SU-DHL-6 (cell line): ENCODE measurements around the gene GEMIN8.

ENCODE experiments used
- H2AFZ ChIP-seq: fragments of 200-600 bp; sonication (generic); 2 replicates; pipeline ENCODE4 v1.6.1; 2014; ENCODE audit warnings: low read depth, mild to moderate bottlenecking, moderate library complexity, mixed read lengths, antibody characterized with exemption, low read length; ENCODE audit not compliant: severe bottlenecking
- H3F3A ChIP-seq: fragments of 200-600 bp; shearing (Covaris generic); 2 replicates; pipeline ENCODE4 v1.6.0; 2016; ENCODE audit warnings: antibody characterized with exemption, mild to moderate bottlenecking; ENCODE audit not compliant: insufficient read depth
- H3K27ac ChIP-seq: fragments of 200-600 bp; sonication (generic); 2 replicates; pipeline ENCODE4 v1.5.1; 2016; ENCODE audit warnings: low read depth, mild to moderate bottlenecking, low read length, moderate library complexity, mixed read lengths
- H3K27me3 ChIP-seq: fragments of 200-600 bp; sonication (generic), shearing (Covaris generic); 2 replicates; pipeline ENCODE4 v1.6.0; 2014; ENCODE audit warnings: mild to moderate bottlenecking, low read length
- H3K36me3 ChIP-seq: fragments of 200-600 bp; sonication (generic); 2 replicates; pipeline ENCODE4 v1.6.1; 2014; ENCODE audit warnings: mild to moderate bottlenecking, low read length, mixed read lengths
- H3K4me2 ChIP-seq: fragments of 300-600, 200-600 bp; shearing (Covaris generic), sonication (generic); 2 replicates; pipeline ENCODE4 v1.6.0; 2014; ENCODE audit warnings: low read length, low read depth, mild to moderate bottlenecking; ENCODE audit not compliant: poor library complexity, severe bottlenecking
- H3K4me3 ChIP-seq: fragments of 200-600 bp; sonication (generic); 2 replicates; pipeline ENCODE4 v1.5.1; 2014; ENCODE audit warnings: antibody characterized with exemption, low read length, mild to moderate bottlenecking, mixed read lengths; ENCODE audit not compliant: insufficient read depth, poor library complexity, severe bottlenecking
- H3K79me2 ChIP-seq: fragments of 200-600 bp; sonication (generic); 2 replicates; pipeline ENCODE4 v1.6.1; 2014; ENCODE audit warnings: mild to moderate bottlenecking, low read length, moderate library complexity; ENCODE audit not compliant: insufficient read depth
- H3K9ac ChIP-seq: fragments of 200-600 bp; sonication (generic); 2 replicates; pipeline ENCODE4 v1.7.0; 2014; ENCODE audit warnings: mild to moderate bottlenecking, low read length
- H3K9me2 ChIP-seq: fragments of 200-600 bp; sonication (generic); replicated peaks from 2 replicates; pipeline ENCODE4 v1.6.1; 2014; ENCODE audit warnings: low read length; ENCODE audit not compliant: insufficient read depth
- H3K9me3 ChIP-seq: fragments of 200-600 bp; sonication (generic); 2 replicates; pipeline ENCODE4 v1.6.1; 2014; ENCODE audit warnings: low read length, mixed read lengths; ENCODE audit not compliant: insufficient read depth
- H4K20me1 ChIP-seq: fragments of 200-600 bp; sonication (generic); 2 replicates; pipeline ENCODE4 v1.6.1; 2014; ENCODE audit warnings: low read depth, mild to moderate bottlenecking, antibody characterized with exemption, low read length, moderate library complexity, mixed read lengths
- CTCF ChIP-seq: fragments of 200-600 bp; sonication (generic); IDR thresholded peaks from one replicate; pipeline ENCODE4 v1.5.1; 2017; ENCODE audit warnings: antibody characterized with exemption, mild to moderate bottlenecking, low read length, moderate library complexity; ENCODE audit not compliant: insufficient read depth, poor library complexity, severe bottlenecking
- EZH2phosphoT487 ChIP-seq: fragments of 200-600 bp; sonication (generic), shearing (Covaris generic); conservative IDR thresholded peaks from 2 replicates; pipeline ENCODE4 v1.6.1; 2018; ENCODE audit warnings: mild to moderate bottlenecking, antibody characterized with exemption, low read length, moderate library complexity, mixed read lengths

The GEMIN8 gene

GRCh38 chrX:14032406-14032805 lies 2.7 kb upstream of the GEMIN8 start:
- Histone ChIP-seq H3K9me2 (no peaks in the 10 kb centered on the region), H4K20me1 (no peaks in the 10 kb centered on the region), H3K27me3 (no peaks in the 10 kb centered on the region), H3F3A (peaks cover 9% of the 10 kb centered on the region; the same call in 1 of the 2 replicates), H3K27ac (no peak overlapping the region), H2AFZ (peak overlapping the region; percentile 98), H3K9me3 (no peaks in the 10 kb centered on the region), H3K9ac (no peak overlapping the region), H3K4me2 (no peak overlapping the region), H3K4me3 (no peak overlapping the region), H3K36me3 (no peaks in the 10 kb centered on the region), H3K79me2 (peaks cover 22% of the 10 kb centered on the region)
- TF ChIP-seq CTCF (peak; percentile 24), EZH2phosphoT487 (no peak)

- no peak for TF ChIP-seq EZH2phosphoT487
- TF ChIP-seq CTCF = no peak
- no peaks in the 10 kb centered on the region for H3K9me2 ChIP-seq
Measured at GRCh38 chrX:14030174-14030530, 460 bp upstream of the GEMIN8 start.

DNA sequence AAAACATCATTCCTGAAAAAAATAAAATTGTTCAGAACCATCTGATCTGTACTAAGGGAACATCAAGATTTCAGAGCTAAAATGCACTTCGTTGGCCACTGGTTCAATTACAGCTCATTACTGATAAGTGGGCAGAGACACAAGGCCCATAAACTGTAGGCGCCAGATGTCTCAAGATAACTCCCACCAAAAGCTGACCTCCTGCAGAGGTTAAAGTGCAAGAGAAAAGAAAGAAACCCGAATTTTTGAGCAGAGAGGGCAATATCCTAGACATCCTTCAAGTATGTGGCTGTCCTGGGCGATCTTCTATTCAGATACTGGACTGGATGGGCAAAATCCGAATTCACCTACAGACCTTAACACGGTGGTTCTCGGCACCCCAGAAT lies 660 bp downstream of the GEMIN8 start:
- H3K27me3 ChIP-seq = no peaks in the 10 kb centered on the region
- H3K9ac ChIP-seq = peak overlapping the region; percentile 83
- no peaks in the 10 kb centered on the region for H4K20me1 ChIP-seq
- peak overlapping the region; percentile 43 for H2AFZ ChIP-seq
- H3K79me2 ChIP-seq = peaks cover 37% of the 10 kb centered on the region
- peak overlapping the region; percentile 87 for H3K4me2 ChIP-seq
- no peaks in the 10 kb centered on the region for H3K9me3 ChIP-seq
- H3F3A ChIP-seq = peaks cover 9% of the 10 kb centered on the region; the same call in 1 of the 2 replicates
- H3K36me3 ChIP-seq = no peaks in the 10 kb centered on the region
- peak overlapping the region; percentile 87 for H3K4me3 ChIP-seq
- TF ChIP-seq CTCF = no peak
- no peak for TF ChIP-seq EZH2phosphoT487
- no peaks in the 10 kb centered on the region for H3K9me2 ChIP-seq
- peak overlapping the region; percentile 29; the same call in 1 of the 2 replicates for H3K27ac ChIP-seq

More at GRCh38 chrX:14030174-14030530, 460 bp upstream of the GEMIN8 start:
- peak overlapping the region; percentile 83 for H3K9ac ChIP-seq
- peak overlapping the region; percentile 71 for H2AFZ ChIP-seq
- peak overlapping the region; percentile 87 for H3K4me2 ChIP-seq
- no peaks in the 10 kb centered on the region for H3K27me3 ChIP-seq
- H4K20me1 ChIP-seq = no peaks in the 10 kb centered on the region
- no peaks in the 10 kb centered on the region for H3K36me3 ChIP-seq
- peak overlapping the region; percentile 87 for H3K4me3 ChIP-seq
- H3F3A ChIP-seq = peaks cover 9% of the 10 kb centered on the region; the same call in 1 of the 2 replicates
- H3K9me3 ChIP-seq = no peaks in the 10 kb centered on the region
- peaks cover 32% of the 10 kb centered on the region for H3K79me2 ChIP-seq
- H3K27ac ChIP-seq = peak overlapping the region; percentile 63
